Glomerular endothelial cell (primary cell): ENCODE results near the gene MSMP. TPM values are rescaled to one million over a fixed set of nuclear protein-coding genes. Genes with fewer than 3 reads are reported as not detected.

Experiments
- DNase-seq: peaks from one replicate; pipeline ENCODE4 v3.0.0-alpha.2; 2011; ENCODE audit warnings: low read depth, low spot score; ENCODE audit errors: extremely low read depth
- total RNA-seq: library from RNA; depleted of rRNA; stranded (reverse); fragments of >200 nt; gene quantifications from 2 replicates; pipeline ENCODE4 v1.2.3, GENCODE V29; 2015

MSMP gene
- total RNA-seq, 1 donor from 2014 or later, result 7.9 TPM

DNA sequence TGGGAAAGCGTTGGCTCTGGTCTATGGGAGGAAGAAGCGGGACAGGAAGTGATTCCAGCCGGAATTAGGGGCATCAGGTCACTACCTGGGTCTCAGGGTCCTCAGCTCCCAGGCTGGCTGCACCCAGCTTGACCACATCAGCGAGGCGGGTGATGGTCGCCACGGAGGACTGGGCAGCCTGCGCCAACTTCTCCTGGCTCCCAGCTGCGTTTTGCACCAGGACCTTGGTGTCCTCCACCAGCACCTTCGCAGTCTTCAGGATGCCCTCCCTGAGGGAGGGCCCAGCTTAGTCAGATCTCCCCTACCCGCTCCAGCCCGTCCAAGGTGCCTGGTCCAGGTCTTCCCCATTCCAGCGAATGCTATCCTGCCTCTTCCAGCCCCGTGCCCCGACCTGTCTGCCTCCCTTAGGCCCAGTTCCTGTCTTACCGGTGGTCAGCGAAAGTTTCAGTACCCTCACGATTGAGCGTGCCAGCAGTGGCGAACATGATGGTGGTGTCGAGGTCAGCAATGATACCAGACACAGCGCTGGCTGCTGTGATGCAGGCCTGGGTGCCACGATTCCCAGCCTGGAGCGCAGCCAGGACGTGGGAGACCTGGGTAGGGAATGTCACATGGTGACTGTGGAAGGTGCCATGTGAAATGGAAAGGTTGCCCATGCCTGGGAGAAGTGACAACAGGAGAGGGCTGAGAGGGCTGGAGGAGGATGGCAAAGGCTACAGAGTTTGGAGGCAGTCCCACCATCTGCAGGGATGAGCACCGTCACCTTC lies 50.0 kb downstream of the MSMP start:
- no peak for DNase-seq

Other genes starting within 250 kb of the MSMP start
- gene TESK1, start 149.0 kb downstream of the MSMP start, total RNA-seq, result 12.5 and 19.4 TPM in 2 replicates
- gene CD72, start 135.9 kb downstream of the MSMP start, total RNA-seq, result 1.3 TPM in 1 of 2 replicates, not detected in the other
- not detected in 2 replicates for gene SIT1, start 103.3 kb downstream of the MSMP start, total RNA-seq
- gene RMRP, start 96.3 kb downstream of the MSMP start, total RNA-seq, result 2,917 and 4,459 TPM in 2 replicates
- gene CCDC107, start 96.0 kb downstream of the MSMP start, total RNA-seq, result 18.5 and 18.6 TPM in 2 replicates
- 0.39 and 0.58 TPM in 2 replicates for gene ARHGEF39, start 89.1 kb downstream of the MSMP start, total RNA-seq
- gene CA9, start 80.3 kb downstream of the MSMP start, total RNA-seq, result 0.15 TPM in 1 of 2 replicates, not detected in the other
- 290 and 300 TPM in 2 replicates for gene TPM2, start 64.4 kb downstream of the MSMP start, total RNA-seq
- 347 and 424 TPM in 2 replicates for gene TLN1, start 22.1 kb downstream of the MSMP start, total RNA-seq
- gene CREB3, start 21.6 kb downstream of the MSMP start, total RNA-seq, result 77.0 and 78.6 TPM in 2 replicates
- 43.3 and 102 TPM in 2 replicates for gene GBA2, start 5.0 kb downstream of the MSMP start, total RNA-seq
- 16.5 and 22.9 TPM in 2 replicates for gene RGP1, start 5.0 kb downstream of the MSMP start, total RNA-seq
- gene NPR2, start 37.3 kb upstream of the MSMP start, total RNA-seq, result 15.9 and 16.6 TPM in 2 replicates
- 0.53 TPM in 1 of 2 replicates, not detected in the other for gene SPAG8, start 58.0 kb upstream of the MSMP start, total RNA-seq
- 13.8 and 24.6 TPM in 2 replicates for gene HINT2, start 60.8 kb upstream of the MSMP start, total RNA-seq
- not detected in 2 replicates for gene FAM221B, start 74.5 kb upstream of the MSMP start, total RNA-seq
- 1.9 and 3.0 TPM in 2 replicates for gene TMEM8B, start 75.0 kb upstream of the MSMP start, total RNA-seq
- not detected in 2 replicates for gene OR13J1, start 116.1 kb upstream of the MSMP start, total RNA-seq
- gene HRCT1, start 151.9 kb upstream of the MSMP start, total RNA-seq, result 0.47 and 0.63 TPM in 2 replicates
- gene SPAAR, start 155.2 kb upstream of the MSMP start, total RNA-seq, result 8.1 and 16.3 TPM in 2 replicates
- not detected in 2 replicates for gene OR2S2, start 203.9 kb upstream of the MSMP start, total RNA-seq